DMS153 treated with DMSO at 0.1 percent for 48 hours (cell line): Measurements from ENCODE around the gene ITGB3.

Experiments
- DNase-seq: peaks from one replicate; lab custom pipeline; 2025; ENCODE audit not compliant: unreplicated experiment; lab: John Stamatoyannopoulos, UW

Gene ITGB3

DNA sequence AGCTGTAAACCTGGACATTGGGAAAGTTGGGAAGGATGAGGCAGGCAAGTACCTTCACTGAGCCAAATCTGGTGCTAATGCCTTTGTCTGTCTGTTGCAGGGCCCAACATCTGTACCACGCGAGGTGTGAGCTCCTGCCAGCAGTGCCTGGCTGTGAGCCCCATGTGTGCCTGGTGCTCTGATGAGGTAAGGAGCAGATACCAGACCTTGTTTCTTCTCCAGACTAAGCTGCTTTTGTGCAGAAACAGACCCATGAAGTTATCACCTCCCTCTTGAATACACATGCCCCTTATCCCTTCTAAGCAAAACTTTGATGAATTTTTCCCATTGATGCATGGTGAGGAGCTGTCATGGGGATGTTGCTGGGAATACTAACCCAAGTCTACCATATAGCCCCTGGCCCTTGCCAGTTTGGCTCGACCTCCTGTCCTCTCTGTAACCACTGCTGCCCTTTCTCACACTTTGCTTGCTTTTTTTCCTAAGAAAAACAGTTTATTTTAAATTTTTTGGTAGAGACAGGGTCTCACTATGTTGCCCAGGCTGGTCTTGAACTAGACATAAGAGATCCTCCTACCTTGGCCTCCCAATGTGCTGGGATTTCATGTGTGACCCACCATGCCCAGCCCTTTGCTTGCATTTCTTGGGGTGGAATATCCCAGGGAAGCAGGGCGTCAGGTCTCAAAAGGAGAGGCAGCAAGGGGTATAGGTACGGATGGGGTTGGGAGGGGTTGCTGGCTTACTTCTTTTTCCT, 20.9 kb downstream of the ITGB3 start:
- DNase-seq = no peak

DNA sequence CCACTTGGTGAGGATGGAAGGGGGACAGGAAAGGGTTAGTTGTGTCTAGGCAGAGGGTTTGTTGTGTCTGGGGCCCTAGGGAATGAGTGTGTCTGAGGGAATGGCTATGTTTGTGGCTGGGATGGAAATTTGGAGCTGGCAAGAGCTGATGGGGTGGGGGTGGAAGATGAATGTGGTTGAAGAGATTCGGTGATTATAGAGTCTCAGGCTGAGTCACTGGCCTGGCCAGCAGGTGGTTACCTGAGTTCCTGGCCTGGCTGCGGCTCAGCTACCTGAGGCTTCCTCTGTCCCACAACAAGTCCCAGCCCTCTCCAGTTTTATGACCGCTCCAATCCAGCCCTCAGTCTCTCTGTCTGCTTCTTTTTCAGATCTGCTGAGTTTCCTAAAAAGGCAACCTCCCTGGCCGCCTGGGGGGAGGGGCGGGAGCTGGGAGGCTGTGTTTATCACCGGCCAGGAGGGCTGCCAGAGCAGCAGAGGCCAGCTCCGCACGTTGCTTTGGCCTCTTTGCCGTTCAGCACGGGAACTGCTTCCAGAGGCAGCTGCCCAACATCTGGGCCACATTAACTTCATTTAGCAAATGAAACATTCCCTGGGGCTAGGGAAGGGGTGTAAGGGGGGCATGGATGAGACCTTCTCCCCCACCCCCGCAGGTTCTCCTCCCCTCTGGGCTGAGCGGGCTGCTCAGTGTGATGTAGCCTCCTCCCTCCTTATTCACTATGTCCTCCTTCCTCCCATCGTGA, 21.8 kb downstream of the ITGB3 start:
- DNase-seq = peak; percentile 13

DNA sequence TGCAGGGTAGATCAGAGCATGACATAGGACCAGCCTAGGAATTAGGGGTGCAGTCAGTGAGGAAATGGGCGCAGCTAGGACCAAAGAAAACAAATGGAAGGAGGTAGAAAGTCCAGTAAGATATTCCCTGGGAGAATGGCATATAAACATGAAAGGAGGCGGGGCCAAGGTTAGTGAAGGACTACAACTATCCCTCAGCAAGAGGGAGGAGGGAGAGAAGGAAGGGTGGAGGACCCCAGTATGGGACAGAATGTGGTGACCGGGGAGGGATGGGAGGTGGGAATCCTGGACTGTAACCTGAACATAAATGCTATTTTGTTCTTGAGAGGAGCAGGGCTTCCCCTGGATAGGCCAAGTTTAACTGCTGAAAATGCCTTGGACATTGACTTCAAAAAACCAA, 22.8 kb downstream of the ITGB3 start:
- no peak for DNase-seq

DNA sequence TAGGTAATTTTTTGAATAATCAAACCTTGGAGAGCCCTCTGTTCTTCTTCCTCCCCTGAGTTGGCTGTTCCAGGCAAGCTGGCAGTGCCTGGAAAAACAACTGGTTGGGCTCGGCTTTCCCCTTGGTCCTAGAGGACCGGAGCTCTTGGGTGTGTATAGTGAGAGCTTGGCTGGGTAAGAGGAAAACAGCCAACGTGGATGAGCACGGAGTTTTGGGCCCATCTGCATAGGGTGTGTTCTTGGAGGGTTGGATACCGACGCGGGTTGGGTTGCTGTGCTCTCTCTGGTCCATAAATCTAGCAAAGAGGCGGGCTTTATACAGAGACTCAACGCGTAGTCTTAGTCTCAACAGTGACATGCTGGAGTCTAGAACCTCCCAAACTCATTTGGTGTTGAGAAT, 23.2 kb downstream of the ITGB3 start:
- DNase-seq = peak; percentile 78

DNA sequence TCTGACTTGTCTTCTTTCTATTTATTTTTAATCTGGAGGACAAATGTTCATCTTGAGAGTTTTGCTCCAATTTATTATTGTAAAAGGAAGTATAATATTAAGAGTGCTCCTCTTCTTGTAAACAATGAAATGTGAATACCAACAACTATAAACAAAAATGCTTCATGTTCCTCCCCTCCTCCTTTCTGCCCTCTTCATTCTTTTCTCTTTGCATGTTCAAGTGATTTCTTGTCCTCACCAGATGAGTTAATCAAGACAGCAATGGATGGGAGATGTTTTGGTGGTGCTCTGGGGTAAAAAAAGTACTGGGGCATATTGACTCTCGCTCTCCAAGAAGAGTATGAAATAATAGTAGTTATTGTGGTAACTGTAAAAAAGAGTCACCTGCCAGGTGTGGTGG, 24.3 kb downstream of the ITGB3 start:
- no peak for DNase-seq

DNA sequence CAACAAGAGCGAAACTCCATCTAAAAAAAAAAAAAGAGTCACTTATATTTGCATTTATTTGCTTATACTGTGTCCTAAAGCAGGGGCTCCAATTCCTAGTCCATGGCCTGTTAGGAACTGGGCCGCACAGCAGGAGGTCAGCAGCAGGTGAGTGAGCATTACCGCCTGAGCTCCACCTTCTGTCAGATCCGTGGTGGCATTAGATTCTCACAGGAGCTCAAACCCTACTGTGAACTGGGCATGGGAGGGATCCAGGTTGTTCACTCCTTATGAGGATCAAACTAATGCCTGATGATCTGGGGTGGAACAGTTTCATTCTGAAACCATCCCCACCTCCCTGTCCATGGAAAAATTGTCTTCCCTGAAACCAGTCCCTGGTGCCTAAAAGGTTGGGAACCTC, 24.9 kb downstream of the ITGB3 start:
- DNase-seq = no peak

DNA sequence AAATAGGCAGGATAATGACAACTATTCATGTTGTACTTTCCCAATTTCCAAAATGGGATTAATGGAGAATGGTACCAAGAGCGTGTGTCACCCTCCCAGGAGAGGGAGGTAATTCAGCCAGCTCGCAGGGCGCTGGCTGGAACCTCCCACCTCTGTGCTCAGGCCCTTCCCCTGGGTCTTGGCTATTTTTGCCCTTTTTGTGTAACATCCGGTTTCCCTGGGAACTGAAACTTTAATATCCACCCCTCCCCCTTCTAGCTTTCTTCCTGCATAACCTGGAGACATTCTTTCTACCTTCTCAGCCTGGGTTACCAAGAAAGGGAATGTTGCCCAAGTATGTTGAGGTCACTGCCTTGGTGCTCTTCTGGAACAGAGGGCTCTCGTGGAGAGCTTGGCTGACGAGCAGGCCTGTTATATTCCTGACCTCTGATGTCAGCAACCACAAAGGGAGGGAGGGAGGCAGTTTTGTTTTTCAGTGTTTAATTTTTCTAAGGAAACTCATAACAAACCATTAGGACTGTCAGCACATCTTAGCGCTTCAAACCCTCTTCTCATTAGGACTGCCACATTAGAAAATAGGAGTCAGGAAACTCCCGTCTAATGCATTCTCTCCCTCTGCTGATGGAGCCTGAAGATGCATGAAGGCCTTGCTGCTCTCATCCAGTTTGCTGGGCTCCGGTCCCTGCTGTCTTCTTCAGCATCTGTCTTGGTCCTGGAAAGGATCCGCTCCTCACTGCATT, 25.6 kb downstream of the ITGB3 start:
- DNase-seq = no peak

DNA sequence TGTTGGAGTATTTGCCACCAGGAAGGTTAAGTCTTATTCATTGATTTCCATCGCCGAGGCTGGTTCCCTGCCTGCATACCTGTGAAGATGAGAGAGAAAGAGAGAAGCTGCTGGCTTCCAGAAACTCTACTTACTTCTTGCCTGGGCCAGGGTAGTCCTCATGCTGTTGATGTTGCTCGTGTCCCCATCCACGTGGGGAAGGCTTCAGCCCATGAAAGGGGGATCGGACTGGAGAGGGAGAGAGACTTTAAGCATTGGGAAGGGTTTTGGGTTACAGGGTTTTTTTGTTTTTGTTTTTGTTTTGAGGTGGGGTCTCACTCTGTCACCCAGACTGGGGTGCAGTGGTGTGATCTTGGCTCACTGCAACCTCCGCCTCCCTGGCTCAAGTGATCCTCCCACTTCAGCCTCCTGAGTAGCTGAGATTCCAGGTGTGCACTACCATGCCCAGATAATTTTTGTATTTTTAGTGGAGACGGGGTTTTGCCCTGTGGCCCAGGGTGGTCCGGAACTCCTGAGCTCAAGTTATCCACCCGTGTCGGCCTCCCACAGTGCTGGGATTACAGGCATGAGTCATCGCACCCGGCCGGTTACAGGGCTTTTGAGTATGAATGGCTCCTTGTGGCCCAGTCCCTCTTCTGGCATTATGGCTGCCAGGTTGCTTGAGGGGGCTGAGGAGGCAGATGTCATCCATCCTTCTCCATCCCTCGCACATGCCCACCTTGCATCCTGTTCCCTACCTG, 26.6 kb downstream of the ITGB3 start:
- DNase-seq = no peak

DNA sequence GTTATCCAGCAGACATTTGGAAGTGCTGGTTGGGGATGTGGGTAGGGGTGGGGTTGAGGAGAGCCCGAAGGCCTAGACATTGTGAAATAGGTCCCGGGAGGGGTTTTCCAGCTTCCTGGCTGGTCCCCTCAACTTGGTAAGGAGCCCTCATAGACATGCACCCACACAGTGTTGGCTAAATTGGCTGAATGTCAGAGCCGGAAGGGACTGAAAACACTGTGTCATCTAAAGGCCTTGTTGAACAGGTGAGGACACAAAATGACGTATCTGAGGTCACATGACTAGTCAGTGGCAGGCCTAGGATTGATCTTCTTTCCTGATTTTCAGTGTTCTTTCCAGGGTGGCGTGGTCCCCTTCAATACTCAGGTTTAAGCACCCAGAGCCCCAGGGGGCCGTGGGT, 27.6 kb downstream of the ITGB3 start:
- no peak for DNase-seq

DNA sequence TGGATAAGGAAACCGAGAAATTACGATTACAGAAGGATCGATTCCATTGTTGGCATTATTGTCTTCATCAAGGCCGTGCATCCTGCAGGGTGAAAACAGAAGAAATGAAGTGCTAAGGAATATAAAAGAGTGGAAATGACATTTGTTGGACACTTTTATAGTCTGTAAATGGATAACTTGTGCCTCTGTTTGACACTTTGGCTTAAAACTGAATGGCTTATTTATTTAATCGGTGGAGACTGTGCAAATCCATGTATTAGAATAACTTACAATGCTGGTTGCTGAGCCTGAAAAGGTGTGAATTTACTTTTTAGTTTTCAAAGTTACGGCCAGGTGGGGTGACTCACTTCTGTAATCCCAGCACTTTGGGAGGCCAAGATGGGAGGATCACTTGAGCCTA, 31.4 kb downstream of the ITGB3 start:
- no peak for DNase-seq

DNA sequence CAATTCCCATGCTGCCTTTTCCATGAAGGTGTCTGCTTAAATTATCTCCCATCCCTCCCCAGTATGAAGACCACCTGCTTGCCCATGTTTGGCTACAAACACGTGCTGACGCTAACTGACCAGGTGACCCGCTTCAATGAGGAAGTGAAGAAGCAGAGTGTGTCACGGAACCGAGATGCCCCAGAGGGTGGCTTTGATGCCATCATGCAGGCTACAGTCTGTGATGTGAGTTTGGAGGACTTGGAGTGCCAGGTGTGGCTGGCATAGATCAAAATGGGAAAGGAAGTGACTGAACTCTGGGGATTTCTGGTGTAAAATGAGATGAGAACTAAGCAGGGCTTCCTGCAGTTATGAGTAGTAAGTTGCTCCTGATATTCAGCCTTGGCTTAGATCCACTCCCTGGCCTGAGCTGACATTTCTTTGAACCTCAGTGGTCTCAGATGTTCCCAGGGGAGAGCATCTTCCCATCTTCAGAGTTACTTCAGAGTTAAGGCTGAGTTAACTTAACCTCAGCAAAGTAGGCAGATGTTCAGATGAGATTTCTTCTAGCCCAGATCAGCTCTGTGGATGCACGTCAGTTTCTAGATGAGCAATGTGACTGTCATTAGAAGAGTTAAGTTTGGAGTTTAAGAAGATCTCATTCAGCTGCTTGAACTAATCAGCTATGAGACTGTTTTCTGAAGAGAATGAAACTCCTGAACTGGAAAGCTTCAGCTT, 32.7 kb downstream of the ITGB3 start:
- DNase-seq = no peak

DNA sequence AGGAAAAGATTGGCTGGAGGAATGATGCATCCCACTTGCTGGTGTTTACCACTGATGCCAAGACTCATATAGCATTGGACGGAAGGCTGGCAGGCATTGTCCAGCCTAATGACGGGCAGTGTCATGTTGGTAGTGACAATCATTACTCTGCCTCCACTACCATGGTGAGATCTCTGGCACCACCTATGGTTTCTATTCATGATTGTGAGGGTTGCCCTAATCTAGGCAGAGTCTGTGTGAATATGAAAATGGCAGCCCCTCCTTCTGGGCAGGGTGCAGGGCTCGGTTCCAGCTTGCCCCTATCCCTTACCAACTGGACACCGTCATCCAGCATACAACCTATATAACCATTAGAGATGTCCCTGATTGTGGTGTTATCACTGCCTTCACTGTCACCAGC, 33.4 kb downstream of the ITGB3 start:
- no peak for DNase-seq

DNA sequence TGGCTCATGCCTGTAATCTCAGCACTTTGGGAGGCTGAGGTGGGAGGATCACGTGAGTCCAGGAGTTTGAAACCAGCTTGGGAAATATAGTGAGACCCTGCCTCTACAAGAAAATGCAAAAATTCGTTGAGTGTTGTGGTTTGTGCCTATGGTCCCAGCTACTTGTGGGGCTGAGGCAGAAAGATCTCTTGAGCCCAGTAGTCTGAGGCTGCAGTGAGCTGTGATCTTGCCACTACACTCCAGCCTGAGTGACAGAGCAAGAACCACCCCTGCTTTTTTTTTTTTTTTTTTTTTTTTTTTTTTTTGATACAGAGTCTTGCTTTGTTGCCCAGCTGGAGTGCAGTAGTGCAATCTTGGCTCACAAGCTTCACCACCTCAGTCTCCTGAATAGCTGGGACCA, 34.0 kb downstream of the ITGB3 start:
- no peak for DNase-seq

DNA sequence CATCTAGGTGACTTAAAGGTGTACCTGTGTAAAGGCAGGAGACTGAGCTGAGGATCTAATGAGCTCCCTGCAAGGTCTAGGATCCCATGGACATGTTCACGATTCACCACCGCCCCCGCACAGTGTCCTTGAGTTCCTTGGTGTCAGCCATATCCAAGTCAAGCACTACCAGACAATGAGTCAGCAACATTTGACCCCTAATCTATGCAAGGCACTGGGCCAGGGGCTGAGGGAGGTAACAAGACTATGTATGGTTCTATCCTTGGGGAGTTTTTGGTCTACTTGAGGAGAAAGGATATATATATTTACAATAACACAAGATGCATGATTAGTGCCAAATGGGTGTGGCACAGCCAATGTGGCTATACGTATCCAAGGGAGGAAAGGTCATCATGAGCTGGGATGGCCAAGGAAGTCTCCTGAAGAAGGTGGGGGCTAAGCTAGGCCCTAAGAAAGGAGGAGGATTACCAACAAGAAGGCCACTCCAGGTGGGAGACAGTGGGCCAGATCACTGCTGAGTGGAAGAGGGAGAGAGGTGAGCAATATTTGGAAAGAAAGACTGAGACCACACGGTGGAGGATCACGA, 35.0 kb downstream of the ITGB3 start:
- DNase-seq = no peak

DNA sequence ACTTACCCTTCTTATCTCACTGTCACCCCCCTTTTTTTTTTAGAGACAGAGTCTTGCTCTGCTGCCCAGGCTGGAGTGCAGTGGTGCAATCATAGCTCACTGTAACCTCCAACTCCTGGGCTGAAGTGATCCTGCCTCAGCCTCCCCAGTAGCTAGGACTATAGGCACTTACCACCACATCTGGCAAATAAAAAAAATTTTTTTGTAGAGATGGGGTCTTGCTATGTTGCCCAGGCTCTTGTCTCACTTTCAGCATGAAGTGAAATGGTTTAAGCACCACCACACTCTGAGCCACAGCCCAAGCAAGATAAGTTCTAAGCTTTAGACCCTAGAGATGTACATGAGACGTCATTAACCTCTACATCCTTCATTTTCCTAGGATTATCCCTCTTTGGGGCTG, 35.7 kb downstream of the ITGB3 start:
- no peak for DNase-seq

DNA sequence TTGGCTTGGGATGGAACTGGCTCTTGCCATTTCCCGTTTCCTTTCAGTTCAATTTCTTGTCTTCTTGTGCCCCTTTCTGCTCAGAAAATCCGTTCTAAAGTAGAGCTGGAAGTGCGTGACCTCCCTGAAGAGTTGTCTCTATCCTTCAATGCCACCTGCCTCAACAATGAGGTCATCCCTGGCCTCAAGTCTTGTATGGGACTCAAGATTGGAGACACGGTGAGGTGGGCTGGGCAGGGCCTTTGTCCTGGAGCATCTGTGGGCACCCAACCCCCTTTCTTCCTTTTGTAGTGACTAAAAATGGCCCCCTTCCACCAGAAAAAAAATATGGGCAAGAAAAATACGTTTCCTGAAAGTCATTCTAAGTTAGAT, 37.2 kb downstream of the ITGB3 start:
- no peak for DNase-seq

DNA sequence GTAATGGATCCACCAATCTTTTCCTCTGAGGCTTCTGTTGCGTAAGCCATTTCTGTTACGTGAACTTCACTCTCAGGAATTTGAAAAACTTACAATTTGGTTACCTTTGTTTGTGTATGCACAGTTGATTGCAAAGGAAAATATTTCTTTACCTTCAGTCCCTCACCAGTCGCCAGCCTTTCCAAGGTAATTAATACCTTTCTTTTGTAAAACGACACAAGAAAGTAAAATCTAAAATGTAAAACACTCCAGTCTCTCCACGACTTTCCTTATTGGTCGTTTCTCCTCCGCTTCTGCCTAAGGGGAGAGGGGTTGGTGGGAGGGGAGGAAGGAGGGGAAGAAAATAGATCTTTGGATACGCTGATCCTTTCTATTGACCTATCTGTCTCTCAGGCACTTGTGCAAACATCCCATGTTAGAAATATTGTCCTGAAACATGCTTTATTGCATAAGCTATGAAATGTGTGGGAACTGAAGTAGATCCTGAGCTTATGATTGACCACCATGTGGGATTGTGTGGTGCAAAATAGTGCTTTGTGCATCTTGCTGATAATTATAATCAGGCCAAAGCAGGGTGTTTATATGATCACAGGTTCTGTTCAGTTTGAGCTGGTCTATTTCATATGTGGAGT, 37.7 kb downstream of the ITGB3 start:
- no peak for DNase-seq

DNA sequence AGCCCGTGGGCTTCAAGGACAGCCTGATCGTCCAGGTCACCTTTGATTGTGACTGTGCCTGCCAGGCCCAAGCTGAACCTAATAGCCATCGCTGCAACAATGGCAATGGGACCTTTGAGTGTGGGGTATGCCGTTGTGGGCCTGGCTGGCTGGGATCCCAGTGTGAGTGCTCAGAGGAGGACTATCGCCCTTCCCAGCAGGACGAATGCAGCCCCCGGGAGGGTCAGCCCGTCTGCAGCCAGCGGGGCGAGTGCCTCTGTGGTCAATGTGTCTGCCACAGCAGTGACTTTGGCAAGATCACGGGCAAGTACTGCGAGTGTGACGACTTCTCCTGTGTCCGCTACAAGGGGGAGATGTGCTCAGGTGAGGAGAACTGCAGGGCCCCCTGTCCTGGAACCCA, 38.6 kb downstream of the ITGB3 start:
- DNase-seq = no peak

DNA sequence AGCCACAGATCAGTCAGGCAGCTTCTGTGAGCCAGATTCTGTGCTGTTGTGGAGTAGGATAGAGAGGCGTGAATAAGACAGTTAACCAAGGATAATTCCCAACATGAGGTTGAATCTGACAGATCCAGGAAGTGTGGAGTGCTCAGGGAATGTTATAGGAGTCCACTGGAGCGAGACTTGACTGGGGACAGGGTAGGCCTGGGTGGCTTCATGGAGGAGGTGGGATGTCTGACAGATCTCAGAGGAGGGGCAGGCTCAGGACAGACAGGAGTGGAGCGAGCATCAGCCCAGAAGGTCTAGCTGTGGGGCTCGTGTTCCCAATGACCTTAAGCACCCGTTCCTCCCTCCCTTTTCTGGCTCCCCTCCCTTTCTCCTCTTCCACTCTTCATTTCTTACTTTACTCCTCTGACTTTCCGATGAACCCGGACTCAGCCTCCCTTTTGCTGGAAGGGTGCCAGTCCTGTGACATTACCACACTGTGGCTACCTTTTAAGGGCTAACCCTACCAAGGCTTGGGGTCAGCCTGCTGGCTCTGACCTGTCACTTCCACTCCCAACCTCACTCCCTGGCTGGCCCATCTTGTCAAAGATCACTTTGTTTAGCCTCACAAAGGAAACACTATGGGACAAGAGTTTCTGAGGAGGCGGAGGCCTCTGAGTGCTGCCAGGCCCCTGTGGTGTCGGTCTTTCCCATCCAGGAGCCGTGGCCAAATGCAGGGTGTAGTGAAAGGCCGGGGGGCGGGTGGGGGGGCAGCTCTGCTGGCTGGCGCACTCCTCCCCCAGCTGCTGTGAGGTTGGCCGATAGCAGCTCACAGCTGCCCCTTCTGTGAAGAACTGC, 41.6 kb downstream of the ITGB3 start:
- DNase-seq = no peak
